ENCODE data around the gene JADE3.

Gene JADE3

DNA sequence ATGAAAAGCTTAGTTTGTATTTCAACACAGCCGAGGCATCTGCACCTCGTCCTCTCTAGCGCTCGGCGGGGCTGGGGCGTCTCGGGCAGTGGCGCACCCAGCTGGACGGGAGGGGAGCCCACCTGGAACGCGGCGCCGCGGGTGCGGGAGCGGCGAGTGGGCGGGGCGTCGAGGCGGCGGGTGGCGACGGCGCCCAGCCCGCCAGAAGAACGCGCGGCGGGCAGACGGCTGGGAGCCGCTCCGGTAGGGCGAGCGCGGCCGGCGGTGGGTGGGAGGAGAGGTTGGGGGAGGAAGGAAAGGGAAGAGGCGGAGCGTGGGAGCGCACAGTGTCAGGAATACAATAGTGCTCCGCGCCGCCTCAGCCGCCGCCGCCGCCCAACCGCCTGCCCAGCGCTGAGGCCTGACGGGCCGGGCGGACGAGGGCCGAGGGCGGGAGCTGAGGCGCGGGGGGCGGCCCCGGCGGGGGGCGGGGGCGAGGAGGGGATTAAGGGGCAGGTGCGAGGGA lies at the start of gene JADE3:
Gene JADE3, plus strand, starts transcription at position 324 of the 505 bp plus-strand sequence. CDS start 72,474 bp downstream, outside the sequence.
- DNase-seq (ENCODE audit: low spot score) = peak; percentile 87

- no peak for DNase-seq (ENCODE audit: low spot score)
Observed at GRCh38 chrX:46863072-46863471, 49.1 kb upstream of the JADE3 start.

GRCh38 chrX:46864606-46865005 lies 47.6 kb upstream of the JADE3 start:
- DNase-seq (ENCODE audit: low spot score) = no peak

DNA sequence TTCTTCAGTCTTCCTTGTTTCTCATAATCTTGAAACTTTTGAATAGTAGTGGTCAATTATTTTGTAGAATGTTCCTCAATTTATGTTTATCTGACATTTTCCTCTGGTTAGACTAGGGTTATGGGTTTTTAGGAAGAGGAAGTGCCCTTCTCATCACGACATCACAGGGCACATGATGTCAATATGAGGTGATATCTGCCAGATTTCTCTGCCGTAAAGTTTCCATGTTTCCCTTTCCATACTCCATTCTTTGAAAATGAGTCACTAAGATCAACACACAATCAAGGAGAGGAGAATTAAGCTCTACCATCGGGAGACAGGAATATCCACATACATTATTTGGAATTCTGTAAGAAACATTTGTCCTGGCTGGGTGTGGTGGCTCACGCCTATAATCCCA lies 46.9 kb upstream of the JADE3 start:
- DNase-seq (ENCODE audit: low spot score) = no peak

- DNase-seq (ENCODE audit: low spot score) = no peak
Observed at GRCh38 chrX:46866726-46867125, 45.5 kb upstream of the JADE3 start.

DNA sequence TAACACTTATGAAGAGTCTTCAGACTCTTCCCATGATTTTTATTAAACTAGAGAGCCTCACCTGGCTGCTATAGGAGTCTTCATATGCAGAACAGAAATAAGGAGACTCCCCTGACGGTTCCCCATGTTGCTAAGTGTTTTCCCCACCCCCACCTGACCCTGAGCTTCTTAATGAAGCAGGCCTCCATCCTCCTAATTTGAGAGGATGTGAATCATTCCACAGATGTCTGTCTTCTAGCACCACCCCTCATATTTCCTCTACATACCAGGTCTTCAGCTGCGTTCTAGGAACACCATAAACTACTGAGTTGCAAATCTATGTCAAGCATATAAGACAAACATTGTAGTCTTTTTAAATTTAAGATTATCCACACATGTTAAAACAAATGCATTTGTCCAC lies 38.5 kb upstream of the JADE3 start:
- no peak for DNase-seq (ENCODE audit: low spot score)

DNA sequence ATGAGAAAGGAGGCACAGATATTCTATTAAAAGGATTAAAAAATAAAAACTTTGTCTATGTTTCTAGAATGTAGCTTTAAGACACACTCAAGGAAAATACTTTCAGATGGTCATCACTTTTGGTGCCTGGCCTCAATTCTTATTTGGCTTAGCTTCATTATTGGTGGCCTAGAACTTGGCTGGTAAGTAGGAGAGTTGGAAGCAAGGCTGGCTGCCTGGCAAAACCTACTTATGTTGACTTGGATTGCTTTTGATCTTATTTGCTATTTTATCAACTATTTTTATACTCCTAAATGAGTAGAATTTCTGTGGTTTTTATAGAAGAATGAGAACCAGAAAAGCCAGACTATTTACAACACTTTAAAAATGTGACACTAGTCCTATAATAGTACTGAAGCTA lies 35.3 kb upstream of the JADE3 start:
- no peak for DNase-seq (ENCODE audit: low spot score)

- peak; percentile 49 for DNase-seq (ENCODE audit: low spot score)
Observed at GRCh38 chrX:46882266-46882665, 30.0 kb upstream of the JADE3 start.

DNA sequence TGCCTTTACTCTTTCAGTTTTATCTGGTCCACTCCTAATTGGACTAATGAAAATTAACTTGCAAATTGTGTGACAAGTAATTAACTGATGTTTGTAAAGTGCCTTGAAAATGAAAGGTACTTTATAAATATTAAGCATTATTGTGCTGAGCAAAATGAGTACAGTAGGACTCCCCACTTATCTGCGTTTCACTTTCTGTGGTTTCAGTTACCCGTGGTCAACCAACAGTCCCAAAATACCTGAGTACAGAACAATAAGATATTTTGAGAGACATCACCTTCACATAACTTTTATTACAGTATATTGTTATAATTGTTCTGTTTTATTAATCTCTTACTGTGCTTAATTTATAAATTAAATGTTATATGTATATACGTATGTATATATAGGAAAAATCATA lies 27.4 kb upstream of the JADE3 start:
- no peak for DNase-seq (ENCODE audit: low spot score)

DNA sequence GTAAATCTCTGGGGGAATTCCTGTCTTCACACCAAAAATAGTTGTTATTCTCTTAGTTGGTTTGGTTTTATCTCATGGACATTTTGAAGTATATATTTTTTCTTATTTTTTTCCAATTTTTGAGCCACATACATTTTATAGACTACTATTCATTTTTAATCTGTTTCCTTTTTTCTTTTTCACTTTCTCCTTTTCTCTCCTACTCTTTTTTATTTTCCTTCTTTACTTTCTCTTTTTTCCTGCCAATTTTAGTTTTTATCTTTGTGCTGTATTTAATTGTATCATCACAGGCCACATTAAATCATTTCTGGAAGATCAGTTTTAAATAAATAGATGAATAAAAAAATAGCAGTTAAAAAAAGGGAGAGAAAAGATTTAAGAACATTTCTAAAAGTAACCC lies 14.0 kb upstream of the JADE3 start:
- DNase-seq (ENCODE audit: low spot score) = no peak

DNA sequence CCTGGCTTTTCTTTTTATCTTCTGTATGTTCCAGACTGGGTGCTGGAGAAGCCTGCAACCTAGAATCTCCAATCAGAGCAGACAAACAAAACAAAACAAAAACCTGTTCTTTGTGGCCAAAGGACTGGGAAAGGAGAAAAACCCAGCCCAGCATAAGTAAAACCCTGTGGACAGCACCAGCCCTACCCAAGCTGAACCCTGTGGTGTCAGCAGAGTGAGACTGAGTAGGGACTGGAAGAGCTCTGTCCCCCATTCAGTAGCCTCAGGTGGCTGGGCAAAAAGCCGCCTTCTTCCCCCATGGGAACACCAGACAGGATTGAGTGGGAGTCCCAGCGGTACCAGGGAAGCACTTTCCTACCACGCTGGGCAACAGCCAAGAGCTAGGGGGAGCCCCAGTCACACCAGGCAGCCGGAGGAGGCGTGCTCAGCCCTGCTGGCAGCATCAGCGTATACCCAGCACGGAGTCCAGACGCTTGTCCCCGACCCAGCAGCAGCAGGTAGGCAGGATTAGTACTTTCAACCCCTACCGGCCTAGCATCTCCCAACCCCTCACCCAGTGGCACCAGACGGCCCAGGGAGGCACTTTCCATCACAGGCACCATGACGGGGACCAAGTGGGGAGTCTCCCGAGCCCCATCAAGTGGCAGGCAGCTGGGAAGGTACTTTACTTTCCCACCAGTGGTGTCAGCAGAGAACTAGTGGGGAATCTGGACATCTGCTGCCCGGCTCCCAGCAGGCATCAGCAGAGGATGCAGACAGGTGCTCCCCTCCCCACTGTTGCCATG lies 8.6 kb upstream of the JADE3 start:
- DNase-seq (ENCODE audit: low spot score) = peak; percentile 87

DNA sequence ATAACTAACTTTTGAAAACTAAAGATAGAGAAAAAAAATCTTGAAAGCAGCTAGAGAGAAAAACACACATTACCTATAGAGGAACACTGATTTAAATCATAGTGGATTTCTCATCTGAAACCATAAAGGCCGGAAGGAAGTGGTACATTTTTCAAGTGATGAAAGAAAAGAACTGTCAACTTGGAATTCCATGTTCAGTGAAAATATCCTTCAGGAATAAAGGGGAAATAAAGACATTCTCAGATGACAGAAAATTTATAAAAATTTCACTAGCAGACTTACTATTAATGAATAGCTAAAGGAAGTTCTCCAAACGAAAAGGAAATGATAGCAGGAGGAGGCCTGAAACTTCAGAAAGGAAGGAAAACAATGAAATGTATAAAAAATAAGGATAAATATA lies 7.6 kb upstream of the JADE3 start:
- no peak for DNase-seq (ENCODE audit: low spot score)

- no peak for DNase-seq (ENCODE audit: low spot score)
Observed at GRCh38 chrX:46910415-46910814, 1.8 kb upstream of the JADE3 start.

DNA sequence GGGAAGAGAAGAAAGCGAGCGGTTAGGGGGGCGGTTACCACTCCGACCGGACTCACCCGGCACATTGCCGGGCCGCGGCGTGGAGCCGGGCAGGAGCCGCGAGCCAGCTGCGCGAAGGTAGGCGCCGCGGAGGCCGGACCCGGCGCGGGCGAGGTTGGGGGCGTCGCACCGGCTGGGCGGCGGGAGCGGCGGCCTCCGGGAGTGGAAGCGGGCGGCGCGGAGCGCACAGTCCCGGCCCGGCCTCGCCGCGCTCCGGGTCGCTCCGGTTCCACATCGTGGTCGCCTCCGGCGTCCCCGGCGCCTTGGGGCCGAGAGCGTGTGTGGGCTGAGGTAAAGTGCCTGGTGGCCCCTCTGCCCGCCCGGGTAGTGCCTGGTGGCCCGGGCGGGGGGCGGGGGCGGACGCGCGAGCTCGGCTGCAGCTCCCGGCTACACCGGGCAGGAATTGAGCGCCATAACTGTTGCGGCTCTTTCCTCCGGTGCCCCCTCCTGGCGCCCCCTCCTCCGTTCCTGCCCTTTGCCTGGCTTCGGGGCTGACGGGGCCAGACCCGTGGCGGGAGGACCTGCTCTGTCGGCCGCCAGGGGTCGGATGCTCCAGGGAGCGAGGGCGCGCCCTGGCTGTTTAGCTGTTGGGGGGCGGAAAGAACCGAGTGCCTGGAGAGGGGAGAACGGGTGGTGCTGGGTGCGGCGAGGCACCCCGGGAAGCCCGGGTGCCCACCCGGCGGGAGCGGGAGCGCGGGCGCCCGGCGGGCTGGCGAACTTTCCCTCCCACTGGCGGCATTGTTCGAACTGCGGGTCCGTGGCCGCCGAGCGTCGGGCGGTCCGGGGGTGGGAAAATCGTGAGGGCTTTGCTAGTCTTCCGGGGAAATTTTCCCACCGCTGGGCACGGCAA lies 626 bp downstream of the JADE3 start:
- peak; percentile 77 for DNase-seq (ENCODE audit: low spot score)

DNA sequence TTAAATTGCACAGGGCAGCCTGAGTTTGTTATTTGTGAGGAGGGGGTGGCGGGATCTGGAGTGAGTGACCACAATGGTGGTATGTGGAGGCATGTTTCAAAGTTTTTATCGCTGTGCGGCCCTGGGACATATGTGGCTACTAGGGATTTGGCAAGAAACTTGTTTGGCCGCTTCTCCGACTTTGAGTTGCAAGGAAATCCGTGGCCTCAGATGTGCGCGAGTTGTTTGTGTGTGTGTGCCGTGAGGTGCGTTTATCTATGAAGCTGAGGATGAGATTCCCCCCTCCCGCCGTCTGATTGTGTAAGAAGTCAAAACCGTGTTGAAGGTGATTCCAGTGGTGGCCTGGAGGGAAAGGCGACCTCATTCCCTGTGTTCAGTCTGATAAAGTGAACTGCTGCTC lies 1.4 kb downstream of the JADE3 start:
- DNase-seq (ENCODE audit: low spot score) = no peak

DNA sequence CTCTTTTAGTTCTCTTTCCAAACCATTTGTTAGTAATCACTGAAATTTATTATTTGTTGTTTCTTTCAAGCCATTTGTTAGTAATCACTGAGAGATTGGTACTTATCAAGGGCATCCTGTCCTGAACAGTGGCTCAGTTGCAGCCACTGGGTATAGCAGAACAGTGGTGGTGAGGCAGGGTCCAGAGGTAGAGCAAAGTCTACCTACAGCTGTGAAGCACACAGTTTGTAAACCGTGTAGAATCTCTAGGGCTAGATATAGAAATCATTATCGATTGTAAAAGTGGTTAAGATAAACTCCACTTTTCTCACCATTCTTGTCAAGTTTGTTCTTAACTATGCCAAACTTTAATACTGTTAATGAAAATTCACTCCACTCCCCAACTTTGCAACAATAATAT lies 4.1 kb downstream of the JADE3 start:
- no peak for DNase-seq (ENCODE audit: low spot score)

GRCh38 chrX:46917622-46918021 lies 5.4 kb downstream of the JADE3 start:
- DNase-seq (ENCODE audit: low spot score) = no peak

DNA sequence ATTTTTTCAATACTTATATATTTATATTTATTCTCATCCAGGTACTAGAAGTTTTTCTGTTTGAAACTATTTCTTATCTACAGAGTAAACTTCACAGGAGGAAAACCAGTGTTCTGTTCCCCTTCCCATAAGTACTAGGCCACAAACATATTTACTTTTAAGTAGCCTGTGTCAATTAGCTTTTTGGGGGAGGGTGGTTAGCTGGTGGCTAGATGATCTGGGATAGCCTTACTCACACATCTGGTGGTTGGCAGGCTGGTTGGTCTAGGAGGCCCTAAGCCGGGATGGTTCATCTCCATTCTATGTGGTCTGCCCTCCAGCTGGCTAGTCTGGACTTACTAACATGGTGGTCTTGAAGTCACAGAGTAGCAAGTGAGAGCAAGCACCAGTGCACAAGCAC lies 6.2 kb downstream of the JADE3 start:
- no peak for DNase-seq (ENCODE audit: low spot score)

DNA sequence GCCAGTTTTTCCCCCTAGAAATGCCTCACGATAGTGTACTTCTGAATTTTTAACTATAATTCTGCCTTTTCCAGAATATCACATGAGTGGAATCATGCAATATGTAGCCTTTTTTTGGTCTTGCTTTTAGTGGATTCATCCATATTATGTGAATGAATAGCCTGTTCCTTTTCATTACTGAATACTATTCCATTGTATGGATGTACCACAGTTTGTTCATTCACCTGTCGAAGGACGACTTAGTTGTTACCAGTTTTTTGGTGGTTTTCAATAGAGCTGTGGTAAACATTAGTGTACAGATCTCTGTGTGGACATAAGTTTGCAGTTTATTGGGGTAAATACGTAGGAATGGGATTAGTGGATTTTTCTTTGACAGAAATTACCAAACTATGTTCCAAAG lies 8.0 kb downstream of the JADE3 start:
- no peak for DNase-seq (ENCODE audit: low spot score)

DNA sequence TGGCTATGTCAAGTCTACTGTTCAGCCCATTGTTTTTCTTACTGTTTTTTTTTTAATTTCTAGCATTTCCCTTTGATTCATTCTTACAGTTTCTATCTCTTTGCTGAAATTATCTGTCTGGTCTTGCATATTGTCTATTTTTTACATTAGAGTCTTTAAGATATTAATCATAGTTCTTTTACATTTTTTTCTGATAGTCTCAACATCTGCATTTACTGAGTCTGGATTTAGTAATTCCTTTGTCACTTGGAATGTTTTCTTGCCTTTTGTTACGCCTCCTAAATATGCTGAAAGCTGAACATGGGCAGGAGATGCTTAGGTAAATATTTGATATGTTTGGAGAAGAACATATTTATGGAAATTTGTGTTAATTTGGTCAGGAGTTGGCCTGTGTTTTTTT lies 10.4 kb downstream of the JADE3 start:
- DNase-seq (ENCODE audit: low spot score) = no peak

- DNase-seq (ENCODE audit: low spot score) = no peak
Observed at GRCh38 chrX:46927718-46928117, 15.5 kb downstream of the JADE3 start.

DNA sequence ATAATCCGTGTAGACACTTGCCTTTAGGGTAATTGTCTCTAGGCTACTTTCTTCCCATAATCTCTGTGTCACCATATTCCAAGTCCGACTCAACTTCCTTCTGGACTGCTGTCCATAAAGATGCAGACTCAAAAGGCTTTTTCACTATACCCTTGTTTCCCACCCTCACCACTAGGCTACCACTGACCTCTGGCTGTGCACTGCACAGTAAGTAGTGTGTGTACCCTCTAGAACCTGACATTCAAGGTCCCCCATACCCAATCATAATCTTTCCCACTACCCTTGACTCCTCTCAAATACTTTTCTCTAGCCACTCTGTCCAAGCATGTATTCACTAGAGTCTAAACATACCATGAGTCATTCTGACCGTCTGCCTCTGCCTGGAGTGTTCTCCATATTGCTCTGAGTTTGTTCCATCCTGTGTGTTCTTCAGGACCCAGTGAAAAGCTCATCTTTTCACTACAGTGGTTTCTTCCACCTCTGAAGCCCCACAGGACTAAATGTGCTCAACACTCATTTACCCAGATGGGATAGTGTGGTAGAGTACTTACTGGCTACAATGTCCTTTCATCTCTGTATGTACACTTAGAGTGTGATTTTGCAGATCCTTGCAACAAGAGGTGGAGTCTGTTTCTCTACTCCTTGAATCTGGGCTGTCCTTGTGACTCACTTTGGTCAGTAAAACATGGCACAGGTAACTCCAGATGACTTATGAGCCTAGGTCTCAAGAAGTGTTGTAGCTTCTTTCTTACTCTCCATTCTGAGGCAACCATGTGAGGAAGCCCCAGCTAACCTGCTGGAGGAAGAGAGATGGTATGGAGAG lies 17.4 kb downstream of the JADE3 start:
- no peak for DNase-seq (ENCODE audit: low spot score)
